ENCODE measurements around the gene CDH6. TPM values are rescaled to one million over a fixed set of nuclear protein-coding genes. Genes with fewer than 3 reads are reported as not detected.

The CDH6 gene
- total and polyA plus RNA-seq, 2 donors (not counting 3 experiments of a cell fraction or from before 2014, with no cell fraction given): 0.06 TPM; not detected in 1

DNA sequence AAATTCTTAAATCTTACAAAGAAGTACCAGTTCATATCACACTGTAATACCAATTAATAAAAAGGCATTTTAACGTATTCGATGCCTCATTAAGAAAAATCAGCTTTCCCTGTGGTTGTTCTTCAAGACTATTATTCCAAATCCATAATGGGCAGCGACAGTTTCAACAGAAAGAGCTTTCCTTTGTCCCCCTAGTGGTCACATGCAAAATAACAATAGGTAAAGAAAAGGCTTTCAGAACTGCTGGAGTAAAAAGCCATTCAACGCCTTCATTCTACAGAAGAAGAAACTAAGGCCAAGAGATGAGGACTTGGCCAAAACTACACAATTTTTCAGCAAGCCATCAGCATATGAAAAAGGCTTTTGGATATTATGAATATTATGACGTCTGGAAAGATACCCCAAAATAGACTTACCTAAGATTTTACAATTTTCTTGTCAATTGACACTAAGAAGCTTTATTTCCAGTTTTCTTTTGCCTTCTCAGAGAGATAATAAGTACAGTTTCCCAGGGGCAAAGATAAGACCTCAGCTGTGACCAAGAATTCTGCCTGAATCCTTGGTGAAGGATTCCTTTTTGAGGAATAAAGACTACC lies 6.7 kb upstream of the CDH6 start:
- FAIRE-seq (peak; percentile 35), DNase-seq (ENCODE audit: low read depth, low spot score) (peak; percentile 20)
- Histone ChIP-seq H3K4me1 (ENCODE audit: control insufficient read depth, extremely low read depth, insufficient read depth, low read length) (no peaks in the 10 kb centered on the region), H3K9me1 (replicated peaks; ENCODE audit: control insufficient read depth, extremely low read depth, insufficient read depth, low read length) (no peaks in the 10 kb centered on the region), H3K4me2 (ENCODE audit: insufficient read depth, low read length) (no peak overlapping the region), H3K79me2 (ENCODE audit: control insufficient read depth, insufficient read depth, low read length) (no peaks in the 10 kb centered on the region), H3K9me3 (replicated peaks; ENCODE audit: control insufficient read depth, insufficient read depth, low read length) (no peaks in the 10 kb centered on the region), H3K4me3 (replicated peaks in 1 of 3; ENCODE audit: insufficient read depth in 1 of 3, low read depth in 1 of 3, low read length in 3 of 3) (no peak overlapping the region), H3K27me3 (ENCODE audit: control insufficient read depth in 2 of 2, insufficient read depth in 2 of 2, low read length in 2 of 2) (no peaks in the 10 kb centered on the region), H3K27ac (ENCODE audit: insufficient read depth, low read depth, low read length) (no peak overlapping the region), H3K9ac (replicated peaks; ENCODE audit: extremely low read depth, insufficient read depth, low read length) (no peak overlapping the region), H3K36me3 (ENCODE audit: control insufficient read depth in 2 of 2, extremely low read depth in 1 of 2, insufficient read depth in 2 of 2, low read length in 2 of 2) (no peaks in the 10 kb centered on the region), H2AFZ (ENCODE audit: low read depth, low read length) (no peak overlapping the region), H4K20me1 (replicated peaks; ENCODE audit: control insufficient read depth, extremely low read depth, insufficient read depth, low read length) (no peaks in the 10 kb centered on the region)
- CTCF ChIA-PET: interaction anchor here (1.0 to 1.7 kb wide), 6 partner anchors 8 to 18 kb away, joined by 3 to 9 read pairs (median 4); no protein-coding TSS in a partner anchor
- intact Hi-C loops (cut with micrococcal nuclease) (no loop called here), dilution Hi-C loops (cut with MboI; ENCODE audit: extremely low pct_ligation_motif_present, low sequenced_read_pairs) (no loop called here)
- TF ChIP-seq POLR2A (IDR thresholded peaks at IDR 0.05; ENCODE audit: low read depth, low read length): no peak
- no peak for TF ChIP-seq FOS (IDR thresholded peaks at IDR 0.05; ENCODE audit: borderline replicate concordance, insufficient read depth, low read length)
- TF ChIP-seq, protein P1, sequence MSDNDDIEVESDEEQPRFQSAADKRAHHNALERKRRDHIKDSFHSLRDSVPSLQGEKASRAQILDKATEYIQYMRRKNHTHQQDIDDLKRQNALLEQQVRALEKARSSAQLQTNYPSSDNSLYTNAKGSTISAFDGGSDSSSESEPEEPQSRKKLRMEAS (IDR thresholded peaks at IDR 0.05; ENCODE audit: insufficient read depth, insufficient read length): no peak
- TF ChIP-seq MYC (IDR thresholded peaks at IDR 0.05; ENCODE audit: low read depth, low read length): no peak
- TF ChIP-seq, protein P2, sequence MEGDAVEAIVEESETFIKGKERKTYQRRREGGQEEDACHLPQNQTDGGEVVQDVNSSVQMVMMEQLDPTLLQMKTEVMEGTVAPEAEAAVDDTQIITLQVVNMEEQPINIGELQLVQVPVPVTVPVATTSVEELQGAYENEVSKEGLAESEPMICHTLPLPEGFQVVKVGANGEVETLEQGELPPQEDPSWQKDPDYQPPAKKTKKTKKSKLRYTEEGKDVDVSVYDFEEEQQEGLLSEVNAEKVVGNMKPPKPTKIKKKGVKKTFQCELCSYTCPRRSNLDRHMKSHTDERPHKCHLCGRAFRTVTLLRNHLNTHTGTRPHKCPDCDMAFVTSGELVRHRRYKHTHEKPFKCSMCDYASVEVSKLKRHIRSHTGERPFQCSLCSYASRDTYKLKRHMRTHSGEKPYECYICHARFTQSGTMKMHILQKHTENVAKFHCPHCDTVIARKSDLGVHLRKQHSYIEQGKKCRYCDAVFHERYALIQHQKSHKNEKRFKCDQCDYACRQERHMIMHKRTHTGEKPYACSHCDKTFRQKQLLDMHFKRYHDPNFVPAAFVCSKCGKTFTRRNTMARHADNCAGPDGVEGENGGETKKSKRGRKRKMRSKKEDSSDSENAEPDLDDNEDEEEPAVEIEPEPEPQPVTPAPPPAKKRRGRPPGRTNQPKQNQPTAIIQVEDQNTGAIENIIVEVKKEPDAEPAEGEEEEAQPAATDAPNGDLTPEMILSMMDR (IDR thresholded peaks at IDR 0.05; ENCODE audit: extremely low read depth in 1 of 2, insufficient read depth in 1 of 2, low read depth in 1 of 2, low read length in 2 of 2): peak; percentile 33 to 60
- POLR2A ChIA-PET: no interaction called here
- BruUV-seq (replicated peaks): no TSS peak

GRCh38 chr5:31187591-31187990 lies 5.9 kb upstream of the CDH6 start:
- Histone ChIP-seq H3K9me1 (replicated peaks; ENCODE audit: control insufficient read depth, extremely low read depth, insufficient read depth, low read length) (no peaks in the 10 kb centered on the region), H3K9ac (replicated peaks; ENCODE audit: extremely low read depth, insufficient read depth, low read length) (no peak overlapping the region), H4K20me1 (replicated peaks; ENCODE audit: control insufficient read depth, extremely low read depth, insufficient read depth, low read length) (no peaks in the 10 kb centered on the region), H3K36me3 (ENCODE audit: control insufficient read depth in 2 of 2, extremely low read depth in 1 of 2, insufficient read depth in 2 of 2, low read length in 2 of 2) (no peaks in the 10 kb centered on the region), H3K4me1 (ENCODE audit: control insufficient read depth, extremely low read depth, insufficient read depth, low read length) (no peaks in the 10 kb centered on the region), H3K4me3 (replicated peaks in 1 of 3; ENCODE audit: insufficient read depth in 1 of 3, low read depth in 1 of 3, low read length in 3 of 3) (no peak overlapping the region), H3K79me2 (ENCODE audit: control insufficient read depth, insufficient read depth, low read length) (no peaks in the 10 kb centered on the region), H3K27me3 (ENCODE audit: control insufficient read depth in 2 of 2, insufficient read depth in 2 of 2, low read length in 2 of 2) (peaks cover under 1 to 2% of the 10 kb centered on the region in 2 experiments), H3K27ac (ENCODE audit: insufficient read depth, low read depth, low read length) (no peak overlapping the region), H3K4me2 (ENCODE audit: insufficient read depth, low read length) (no peak overlapping the region), H2AFZ (ENCODE audit: low read depth, low read length) (no peak overlapping the region), H3K9me3 (replicated peaks; ENCODE audit: control insufficient read depth, insufficient read depth, low read length) (no peaks in the 10 kb centered on the region)
- dilution Hi-C loops (cut with MboI; ENCODE audit: extremely low pct_ligation_motif_present, low sequenced_read_pairs) (no loop called here), intact Hi-C loops (cut with micrococcal nuclease) (no loop called here)
- CTCF ChIA-PET: interaction anchor here (1.3 to 1.7 kb wide), 3 partner anchors 15 to 19 kb away, joined by 4 to 9 read pairs (median 6); no protein-coding TSS in a partner anchor
- TF ChIP-seq MYC (IDR thresholded peaks at IDR 0.05; ENCODE audit: low read depth, low read length) (no peak), FOS (IDR thresholded peaks at IDR 0.05; ENCODE audit: borderline replicate concordance, insufficient read depth, low read length) (no peak), POLR2AphosphoS5 (IDR thresholded peaks at IDR 0.05; ENCODE audit: insufficient read depth, low read depth, low read length) (no peak), POLR2A (IDR thresholded peaks at IDR 0.05; ENCODE audit: low read depth, low read length) (no peak), GATA2 (IDR thresholded peaks at IDR 0.05; ENCODE audit: insufficient read depth, insufficient read length, low read depth, low read length) (no peak), JUN (IDR thresholded peaks at IDR 0.05; ENCODE audit: borderline replicate concordance, insufficient read depth, insufficient read length, low read depth) (no peak), EZH2 (IDR thresholded peaks at IDR 0.05; ENCODE audit: borderline replicate concordance, low read depth, low read length, severe bottlenecking) (no peak)
- TF ChIP-seq, protein P2 (IDR thresholded peaks at IDR 0.05; ENCODE audit: extremely low read depth in 1 of 2, insufficient read depth in 1 of 2, low read depth in 1 of 2, low read length in 2 of 2): no peak
- TF ChIP-seq, protein P1 (IDR thresholded peaks at IDR 0.05; ENCODE audit: insufficient read depth, insufficient read length): no peak
- no TSS peak for BruUV-seq (replicated peaks)
- DNase-seq (ENCODE audit: low read depth, low spot score) (no peak), FAIRE-seq (no peak)
- POLR2A ChIA-PET: no interaction called here
